HEK293 (cell line): ENCODE data around the gene RPL36.

Source experiments
- BCL11A ChIP-seq: fragments of 450-650 bp; formaldehyde crosslinking; IDR thresholded peaks from 2 replicates; pipeline ENCODE4 v1.5.1; 2016; ENCODE audit warnings: low read depth, missing biosample characterization, missing genetic modification characterization
- CTCF ChIP-seq: fragments of 450-650 bp; formaldehyde crosslinking; IDR thresholded peaks from 2 replicates; pipeline ENCODE4 v1.5.1; 2016; ENCODE audit warnings: missing biosample characterization, missing genetic modification characterization
- FEZF1 ChIP-seq: fragments of 450-650 bp; formaldehyde crosslinking; IDR thresholded peaks from 2 replicates; pipeline ENCODE4 v1.5.1; 2016; ENCODE audit warnings: missing biosample characterization, missing genetic modification characterization
- GLI2 ChIP-seq: fragments of 450-650 bp; formaldehyde crosslinking; IDR thresholded peaks from 2 replicates; pipeline ENCODE4; 2017; ENCODE audit warnings: missing biosample characterization, missing genetic modification characterization, low read depth, borderline replicate concordance
- KLF1 ChIP-seq: fragments of 450-650 bp; formaldehyde crosslinking; IDR thresholded peaks from 2 replicates; pipeline ENCODE4 v1.5.1; 2016; ENCODE audit warnings: missing biosample characterization, missing genetic modification characterization
- KLF16 ChIP-seq: fragments of 450-650 bp; formaldehyde crosslinking; IDR thresholded peaks from 2 replicates; pipeline ENCODE4 v1.5.1; 2017; ENCODE audit warnings: missing biosample characterization, missing genetic modification characterization
- KLF8 ChIP-seq: fragments of 450-650 bp; formaldehyde crosslinking; IDR thresholded peaks from 2 replicates; pipeline ENCODE4 v1.5.1; 2016; ENCODE audit warnings: missing biosample characterization, missing genetic modification characterization
- OSR2 ChIP-seq: fragments of 450-650 bp; formaldehyde crosslinking; IDR thresholded peaks from 2 replicates; pipeline ENCODE4 v1.5.1; 2016; ENCODE audit warnings: missing biosample characterization, missing genetic modification characterization
- PATZ1 ChIP-seq: fragments of 450-650 bp; formaldehyde crosslinking; IDR thresholded peaks from 2 replicates; pipeline ENCODE4 v1.5.1; 2016; ENCODE audit warnings: missing biosample characterization, missing genetic modification characterization
- SCRT2 ChIP-seq: fragments of 450-650 bp; formaldehyde crosslinking; IDR thresholded peaks from 2 replicates; pipeline ENCODE4 v1.5.1; 2016; ENCODE audit warnings: missing biosample characterization, missing genetic modification characterization
- SETDB1 ChIP-seq: IDR thresholded peaks from one replicate; pipeline ENCODE4 v1.6.1; 2017; ENCODE audit warnings: mild to moderate bottlenecking, low read length, moderate library complexity, mixed read lengths; ENCODE audit not compliant: insufficient read length
- SP2 ChIP-seq: fragments of 450-650 bp; formaldehyde crosslinking; IDR thresholded peaks from 2 replicates; pipeline ENCODE4 v1.5.1; 2016; ENCODE audit warnings: missing biosample characterization, missing genetic modification characterization
- SP3 ChIP-seq: fragments of 450-650 bp; formaldehyde crosslinking; IDR thresholded peaks from 2 replicates; pipeline ENCODE4 v1.5.1; 2016; ENCODE audit warnings: missing biosample characterization, missing genetic modification characterization
- ZBTB11 ChIP-seq: fragments of 450-650 bp; formaldehyde crosslinking; conservative IDR thresholded peaks from 2 replicates; pipeline ENCODE4 v1.5.1; 2016; ENCODE audit warnings: low read depth, missing biosample characterization, missing genetic modification characterization
- ZBTB26 ChIP-seq: fragments of 450-650 bp; formaldehyde crosslinking; optimal IDR thresholded peaks from 2 replicates; pipeline ENCODE3; 2016; ENCODE audit warnings: missing biosample characterization, mild to moderate bottlenecking, missing genetic modification characterization
- ZBTB8A ChIP-seq: fragments of 450-650 bp; formaldehyde crosslinking; IDR thresholded peaks from 2 replicates; pipeline ENCODE4 v1.5.1; 2016; ENCODE audit warnings: missing biosample characterization, missing genetic modification characterization
- ZEB2 ChIP-seq: fragments of 450-650 bp; formaldehyde crosslinking; IDR thresholded peaks from 2 replicates; pipeline ENCODE4 v1.5.1; 2016; ENCODE audit warnings: missing biosample characterization, missing genetic modification characterization
- ZNF114 ChIP-seq: fragments of 450-650 bp; formaldehyde crosslinking; IDR thresholded peaks from 2 replicates; pipeline ENCODE4 v1.5.0; 2017; ENCODE audit warnings: missing biosample characterization, missing genetic modification characterization
- ZNF121 ChIP-seq: fragments of 450-650 bp; formaldehyde crosslinking; IDR thresholded peaks from 2 replicates; pipeline ENCODE4 v1.5.1; 2016; ENCODE audit warnings: missing biosample characterization, missing genetic modification characterization
- ZNF133 ChIP-seq: fragments of 450-650 bp; formaldehyde crosslinking; IDR thresholded peaks from 2 replicates; pipeline ENCODE4 v1.5.1; 2016; ENCODE audit warnings: missing biosample characterization, missing genetic modification characterization
- ZNF175 ChIP-seq: fragments of 450-650 bp; formaldehyde crosslinking; IDR thresholded peaks from 2 replicates; pipeline ENCODE4 v1.5.1; 2016; ENCODE audit warnings: missing biosample characterization, missing genetic modification characterization
- ZNF2 ChIP-seq: fragments of 450-650 bp; formaldehyde crosslinking; IDR thresholded peaks from 2 replicates; pipeline ENCODE4 v1.5.1; 2016; ENCODE audit warnings: missing biosample characterization, missing genetic modification characterization
- ZNF221 ChIP-seq: fragments of 450-650 bp; formaldehyde crosslinking; IDR thresholded peaks from 2 replicates; pipeline ENCODE4 v1.5.1; 2017; ENCODE audit warnings: missing biosample characterization, missing genetic modification characterization, borderline replicate concordance
- ZNF248 ChIP-seq: fragments of 450-650 bp; formaldehyde crosslinking; IDR thresholded peaks from 2 replicates; pipeline ENCODE4 v1.5.1; 2017; ENCODE audit warnings: missing biosample characterization, missing genetic modification characterization
- ZNF324 ChIP-seq: fragments of 450-650 bp; formaldehyde crosslinking; IDR thresholded peaks from 2 replicates; pipeline ENCODE4 v1.5.1; 2016; ENCODE audit warnings: missing biosample characterization, missing genetic modification characterization
- ZNF335 ChIP-seq: fragments of 450-650 bp; formaldehyde crosslinking; conservative IDR thresholded peaks from 2 replicates; pipeline ENCODE4 v1.5.1; 2016; ENCODE audit warnings: missing biosample characterization, missing genetic modification characterization
- ZNF350 ChIP-seq: fragments of 450-650 bp; formaldehyde crosslinking; IDR thresholded peaks from 2 replicates; pipeline ENCODE4 v1.5.0; 2017; ENCODE audit warnings: missing biosample characterization, mild to moderate bottlenecking, missing genetic modification characterization
- ZNF37A ChIP-seq: fragments of 450-650 bp; IDR thresholded peaks from 2 replicates; pipeline ENCODE4 v1.5.1; 2018; ENCODE audit warnings: missing biosample characterization, missing genetic modification characterization
- ZNF394 ChIP-seq: fragments of 450-650 bp; formaldehyde crosslinking; IDR thresholded peaks from 2 replicates; pipeline ENCODE4 v1.5.1; 2016; ENCODE audit warnings: missing biosample characterization, missing genetic modification characterization, mild to moderate bottlenecking, moderate library complexity, borderline replicate concordance
- ZNF600 ChIP-seq: fragments of 450-650 bp; formaldehyde crosslinking; IDR thresholded peaks from 2 replicates; pipeline ENCODE4 v1.5.1; 2016; ENCODE audit warnings: missing biosample characterization, missing genetic modification characterization
- ZNF629 ChIP-seq: fragments of 450-650 bp; formaldehyde crosslinking; IDR thresholded peaks from 2 replicates; pipeline ENCODE4 v1.5.1; 2017; ENCODE audit warnings: missing biosample characterization, missing genetic modification characterization
- ZNF660 ChIP-seq: fragments of 450-650 bp; IDR thresholded peaks from 2 replicates; pipeline ENCODE4 v1.5.1; 2018; ENCODE audit warnings: missing biosample characterization, mild to moderate bottlenecking, missing genetic modification characterization
- ZNF792 ChIP-seq: fragments of 450-650 bp; formaldehyde crosslinking; IDR thresholded peaks from 2 replicates; pipeline ENCODE4 v1.5.1; 2016; ENCODE audit warnings: missing biosample characterization, missing genetic modification characterization
- ZSCAN16 ChIP-seq: fragments of 450-650 bp; formaldehyde crosslinking; IDR thresholded peaks from 2 replicates; pipeline ENCODE4 v1.5.1; 2016; ENCODE audit warnings: missing biosample characterization, missing genetic modification characterization

Gene RPL36

GRCh38 chr19:5686647-5687359 is 3.3 kb upstream of the RPL36 start (continued):
- no peak for TF ChIP-seq SETDB1
- peak; percentile 86 for TF ChIP-seq PATZ1 (tag by site-specific recombination)
- 0 out of 2 replicates have a peak, but pooled peaks have one; percentile 68 for TF ChIP-seq KLF16 (tag by site-specific recombination)
- 0 out of 2 replicates have a peak, but pooled peaks have one; percentile 23 for TF ChIP-seq BCL11A
- TF ChIP-seq KLF8 (tag by site-specific recombination): peak; percentile 99
- TF ChIP-seq ZNF394 (tag by site-specific recombination): peak; percentile 30; the same call in 1 of the 2 replicates
- TF ChIP-seq ZSCAN16 (tag by site-specific recombination): no peak
- TF ChIP-seq ZNF37A (tag by site-specific recombination): no peak
- TF ChIP-seq ZNF248 (tag by site-specific recombination): no peak
- TF ChIP-seq ZNF2 (tag by site-specific recombination): 0 out of 2 replicates have a peak, but pooled peaks have one; percentile 34
- peak; percentile 40; the same call in 1 of the 2 replicates for TF ChIP-seq ZNF629
- TF ChIP-seq ZNF114 (tag by site-specific recombination): no peak
- TF ChIP-seq ZNF335: peak; percentile 63
- peak; percentile 42 for TF ChIP-seq ZBTB26
- TF ChIP-seq CTCF: peak; percentile 93
- peak; percentile 97 for TF ChIP-seq KLF1 (tag by site-specific recombination)
- no peak for TF ChIP-seq ZNF121 (tag by site-specific recombination)
- TF ChIP-seq ZNF792: no peak
- 0 out of 2 replicates have a peak, but pooled peaks have one; percentile 21 for TF ChIP-seq ZNF324 (tag by site-specific recombination)
- 0 out of 2 replicates have a peak, but pooled peaks have one; percentile 28 for TF ChIP-seq ZNF660
- TF ChIP-seq ZBTB11: peak; percentile 97
- TF ChIP-seq ZNF350: no peak
- no peak for TF ChIP-seq FEZF1 (tag by site-specific recombination)
- peak; percentile 97 for TF ChIP-seq SP3
- 0 out of 2 replicates have a peak, but pooled peaks have one; percentile 23 for TF ChIP-seq ZBTB8A (tag by site-specific recombination)
- TF ChIP-seq GLI2 (tag by site-specific recombination): no peak
- TF ChIP-seq SP2 (tag by site-specific recombination): peak; percentile 96
- no peak for TF ChIP-seq OSR2 (tag by site-specific recombination)
- TF ChIP-seq ZNF133 (tag by site-specific recombination): no peak
- no peak for TF ChIP-seq ZNF175 (tag by site-specific recombination)
- peak; percentile 87 for TF ChIP-seq ZNF600
- TF ChIP-seq ZNF221 (tag by site-specific recombination): peak; percentile 22; the same call in 1 of the 2 replicates
- TF ChIP-seq ZEB2 (tag by site-specific recombination): peak; percentile 65; the same call in 1 of the 2 replicates
- TF ChIP-seq SCRT2 (tag by site-specific recombination): peak; percentile 29
